ENCODE measurements around the gene C1orf115.
"Not testable (repeated sequence)": the region's sequence is repeated elsewhere in the genome, so short reads cannot be mapped to it uniquely, and the experiment has no call there.

DNA sequence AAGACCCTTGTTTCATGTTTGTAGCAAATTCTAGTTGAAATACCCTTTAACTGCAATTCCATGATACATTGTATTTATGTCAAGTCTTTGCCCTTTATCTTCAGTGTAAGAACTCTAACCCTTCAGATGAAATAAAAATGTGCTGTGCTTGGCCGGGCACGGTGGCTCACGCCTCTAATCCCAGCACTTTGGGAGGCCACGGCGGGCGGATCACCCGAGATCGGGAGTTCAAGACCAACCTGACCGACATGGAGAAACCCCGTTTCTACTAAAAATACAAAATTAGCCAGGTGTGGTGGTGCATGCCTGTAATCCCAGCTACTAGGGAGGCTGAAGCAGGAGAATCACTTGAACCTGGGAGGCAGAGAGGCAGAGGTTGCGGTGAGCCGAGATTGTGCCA is 6.4 kb upstream of the C1orf115 start:
- TF ChIP-seq, protein P1, sequence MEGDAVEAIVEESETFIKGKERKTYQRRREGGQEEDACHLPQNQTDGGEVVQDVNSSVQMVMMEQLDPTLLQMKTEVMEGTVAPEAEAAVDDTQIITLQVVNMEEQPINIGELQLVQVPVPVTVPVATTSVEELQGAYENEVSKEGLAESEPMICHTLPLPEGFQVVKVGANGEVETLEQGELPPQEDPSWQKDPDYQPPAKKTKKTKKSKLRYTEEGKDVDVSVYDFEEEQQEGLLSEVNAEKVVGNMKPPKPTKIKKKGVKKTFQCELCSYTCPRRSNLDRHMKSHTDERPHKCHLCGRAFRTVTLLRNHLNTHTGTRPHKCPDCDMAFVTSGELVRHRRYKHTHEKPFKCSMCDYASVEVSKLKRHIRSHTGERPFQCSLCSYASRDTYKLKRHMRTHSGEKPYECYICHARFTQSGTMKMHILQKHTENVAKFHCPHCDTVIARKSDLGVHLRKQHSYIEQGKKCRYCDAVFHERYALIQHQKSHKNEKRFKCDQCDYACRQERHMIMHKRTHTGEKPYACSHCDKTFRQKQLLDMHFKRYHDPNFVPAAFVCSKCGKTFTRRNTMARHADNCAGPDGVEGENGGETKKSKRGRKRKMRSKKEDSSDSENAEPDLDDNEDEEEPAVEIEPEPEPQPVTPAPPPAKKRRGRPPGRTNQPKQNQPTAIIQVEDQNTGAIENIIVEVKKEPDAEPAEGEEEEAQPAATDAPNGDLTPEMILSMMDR (conservative IDR thresholded peaks at IDR 0.05 in 1 of 2, IDR thresholded peaks at IDR 0.05 in 1 of 2; ENCODE audit: extremely low read depth in 1 of 2, insufficient read depth in 1 of 2, low read depth in 1 of 2, low read length in 2 of 2): not testable (repeated sequence)
- TF ChIP-seq EZH2 (IDR thresholded peaks at IDR 0.05; ENCODE audit: borderline replicate concordance, low read length): not testable (repeated sequence)
